ENCODE measurements around the gene TEX11.
"Not testable (repeated sequence)": the region's sequence is repeated elsewhere in the genome, so short reads cannot be mapped to it uniquely, and the experiment has no call there.

The TEX11 gene

GRCh38 chrX:70587158-70587557 is 321.4 kb downstream of the TEX11 start:
- not testable (repeated sequence) for DNase-seq (ENCODE audit: low read depth)

- DNase-seq (ENCODE audit: low read depth) = no peak
These were observed 331.1 kb downstream of the TEX11 start for GRCh38 chrX:70577442-70577841.

GRCh38 chrX:70569922-70570576 is 338.5 kb downstream of the TEX11 start:
- not testable (repeated sequence) for DNase-seq (ENCODE audit: low read depth)

- no peak for DNase-seq (ENCODE audit: low read depth)
These were observed 353.6 kb downstream of the TEX11 start for GRCh38 chrX:70554948-70555347.

- DNase-seq (ENCODE audit: low read depth) = no peak
These were observed 354.0 kb downstream of the TEX11 start for GRCh38 chrX:70554523-70554922.

- no peak for DNase-seq (ENCODE audit: low read depth)
These were observed 354.4 kb downstream of the TEX11 start for GRCh38 chrX:70554081-70554480.

DNA sequence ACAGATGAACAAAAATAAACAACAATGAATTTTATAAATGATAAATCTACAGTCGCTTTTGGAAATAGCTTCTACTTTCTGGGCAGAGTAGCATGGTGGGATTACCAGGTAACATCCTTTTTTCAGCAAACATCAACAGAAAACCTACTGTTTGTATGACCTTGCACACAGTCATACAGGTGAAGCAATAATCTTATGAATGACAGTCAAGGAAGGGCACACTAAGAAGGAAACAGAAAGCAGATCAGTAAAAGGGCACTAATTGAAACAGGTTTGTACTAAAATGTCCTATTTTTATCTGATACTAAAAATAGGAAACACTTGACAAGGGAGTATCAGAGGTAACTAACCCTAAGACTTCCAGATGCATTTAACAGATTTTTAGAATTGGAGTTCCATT is 355.0 kb downstream of the TEX11 start:
- no peak for DNase-seq (ENCODE audit: low read depth)

GRCh38 chrX:70552130-70552704 is 356.3 kb downstream of the TEX11 start:
- no peak for DNase-seq (ENCODE audit: low read depth)

- no peak for DNase-seq (ENCODE audit: low read depth)
These were observed 359.1 kb downstream of the TEX11 start for GRCh38 chrX:70549429-70549828.

DNA sequence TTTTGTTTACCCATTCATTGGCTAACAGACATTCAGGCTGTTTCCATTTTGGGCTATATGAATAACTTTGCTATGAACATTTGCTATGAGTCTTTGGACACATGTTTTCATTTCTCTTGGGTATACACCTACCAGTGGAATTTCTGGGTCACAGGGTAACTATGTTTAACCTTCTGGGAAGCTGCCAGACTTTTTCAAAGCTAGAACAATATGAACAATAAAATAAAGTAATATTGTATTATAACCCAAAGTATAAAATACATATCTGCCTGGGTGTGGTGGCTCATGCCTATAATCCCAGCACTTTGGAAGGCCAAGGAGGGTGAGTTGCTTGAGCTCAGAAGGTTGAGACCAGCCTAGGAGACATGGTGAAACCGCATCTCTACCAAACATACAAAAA is 373.3 kb downstream of the TEX11 start:
- no peak for DNase-seq (ENCODE audit: low read depth)

DNA sequence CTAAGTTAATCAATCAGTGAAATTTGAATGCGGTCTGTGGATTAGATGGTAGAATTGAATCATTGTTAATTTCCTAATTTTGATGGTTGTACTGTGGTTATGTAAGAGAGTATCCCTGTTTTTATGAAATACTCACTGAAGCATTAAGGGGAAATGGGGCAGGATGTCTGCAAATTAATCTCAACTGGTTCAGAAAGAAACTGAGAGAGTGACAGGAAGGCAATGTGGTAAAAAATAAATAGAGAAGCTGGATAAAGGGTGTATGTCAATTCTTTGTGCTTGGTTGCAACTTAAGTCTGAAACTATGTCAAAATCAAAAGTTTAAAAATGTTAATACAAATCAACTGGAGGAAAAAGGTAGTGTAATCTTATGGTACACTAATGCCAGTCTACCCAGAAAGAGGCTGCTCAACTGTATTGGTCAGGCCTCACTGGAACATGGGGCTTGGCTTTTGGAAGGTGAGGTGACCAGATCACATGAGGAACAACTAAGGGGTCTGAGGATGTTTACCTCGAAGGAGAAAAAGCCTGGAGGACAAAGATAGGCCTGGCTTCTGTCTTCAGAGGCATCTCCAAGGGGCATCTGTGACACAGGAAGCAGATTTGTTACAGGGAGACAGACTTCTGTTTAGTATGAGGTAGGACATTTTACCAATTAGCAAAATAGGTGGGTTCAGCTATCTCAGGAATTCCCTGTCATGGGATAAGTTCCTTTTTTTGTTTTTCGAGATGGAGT is 380.7 kb downstream of the TEX11 start:
- DNase-seq (ENCODE audit: low read depth) = no peak

- DNase-seq (ENCODE audit: low read depth) = no peak
These were observed 381.5 kb downstream of the TEX11 start for GRCh38 chrX:70527053-70527452.

DNA sequence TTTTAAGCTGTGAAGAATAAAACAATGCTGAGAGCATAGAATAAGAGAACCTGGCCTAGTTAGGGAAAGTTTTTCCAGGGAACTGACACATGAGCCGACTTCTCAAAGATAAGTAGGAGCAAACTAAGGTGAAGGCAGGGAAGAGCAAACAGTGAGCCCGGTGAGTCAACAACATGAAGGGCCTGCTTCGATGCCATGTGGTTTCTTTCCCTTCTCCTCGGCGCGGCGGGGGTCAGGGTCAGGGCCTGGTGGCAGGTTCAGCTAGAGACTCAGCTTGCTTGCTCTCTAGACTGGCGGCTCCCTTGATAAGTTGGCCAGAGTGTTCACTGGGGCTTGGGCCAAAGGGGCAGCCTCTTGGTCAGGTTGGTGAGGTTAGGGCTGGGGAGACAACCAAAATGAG is 382.8 kb downstream of the TEX11 start:
- DNase-seq (ENCODE audit: low read depth) = no peak

DNA sequence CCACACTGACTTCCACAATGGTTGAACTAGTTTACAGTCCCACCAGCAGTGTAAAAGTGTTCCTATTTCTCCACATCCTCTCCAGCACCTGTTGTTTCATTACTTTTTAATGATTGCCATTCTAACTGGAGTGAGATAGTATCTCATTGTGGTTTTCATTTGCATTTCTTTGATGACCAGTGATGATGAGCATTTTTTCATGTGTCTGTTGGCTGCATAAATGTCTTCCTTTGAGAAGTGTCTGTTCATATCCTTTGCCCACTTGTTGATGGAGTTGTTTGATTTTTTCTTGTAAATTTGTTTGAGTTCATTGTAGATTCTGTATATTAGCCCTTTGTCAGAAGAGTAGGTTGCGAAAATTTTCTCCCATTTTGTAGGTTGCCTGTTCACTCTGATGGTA is 392.8 kb downstream of the TEX11 start:
- not testable (repeated sequence) for DNase-seq (ENCODE audit: low read depth)

DNA sequence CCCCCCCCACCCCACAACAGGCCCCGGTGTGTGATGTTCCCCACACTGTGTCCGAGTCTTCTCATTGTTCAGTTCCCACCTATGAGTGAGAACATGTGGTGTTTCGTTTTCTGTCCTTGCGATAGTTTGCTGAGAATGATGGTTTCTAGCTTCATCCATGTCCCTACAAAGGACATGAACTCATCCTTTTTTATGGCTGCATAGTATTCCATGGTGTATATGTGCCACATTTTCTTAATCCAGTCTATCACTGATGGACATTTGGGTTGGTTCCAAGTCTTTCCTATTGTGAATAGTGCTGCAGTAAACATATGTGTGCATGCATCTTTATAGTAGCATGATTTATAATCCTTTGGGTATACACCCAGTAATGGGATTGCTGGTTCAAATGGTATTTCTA is 393.2 kb downstream of the TEX11 start:
- not testable (repeated sequence) for DNase-seq (ENCODE audit: low read depth)

DNA sequence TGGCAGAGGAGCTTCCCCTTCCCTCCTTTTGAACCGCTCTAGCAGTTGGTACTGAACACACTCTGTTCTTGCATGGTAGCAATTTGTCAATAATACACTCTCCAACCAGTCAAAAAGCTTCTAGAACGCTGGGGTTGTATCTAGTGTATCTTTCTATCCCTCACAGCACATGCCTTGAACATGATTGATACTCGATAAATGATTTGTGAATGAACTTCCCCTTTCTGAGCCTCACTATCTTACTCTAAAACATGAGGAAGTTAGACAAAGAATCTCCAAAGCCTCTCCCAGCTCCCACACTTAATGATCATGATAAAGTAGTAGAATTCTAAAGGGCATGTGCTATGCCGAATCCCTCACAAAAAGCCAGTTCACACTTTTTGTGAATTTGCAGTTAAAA is 399.4 kb downstream of the TEX11 start:
- DNase-seq (ENCODE audit: low read depth) = no peak

DNA sequence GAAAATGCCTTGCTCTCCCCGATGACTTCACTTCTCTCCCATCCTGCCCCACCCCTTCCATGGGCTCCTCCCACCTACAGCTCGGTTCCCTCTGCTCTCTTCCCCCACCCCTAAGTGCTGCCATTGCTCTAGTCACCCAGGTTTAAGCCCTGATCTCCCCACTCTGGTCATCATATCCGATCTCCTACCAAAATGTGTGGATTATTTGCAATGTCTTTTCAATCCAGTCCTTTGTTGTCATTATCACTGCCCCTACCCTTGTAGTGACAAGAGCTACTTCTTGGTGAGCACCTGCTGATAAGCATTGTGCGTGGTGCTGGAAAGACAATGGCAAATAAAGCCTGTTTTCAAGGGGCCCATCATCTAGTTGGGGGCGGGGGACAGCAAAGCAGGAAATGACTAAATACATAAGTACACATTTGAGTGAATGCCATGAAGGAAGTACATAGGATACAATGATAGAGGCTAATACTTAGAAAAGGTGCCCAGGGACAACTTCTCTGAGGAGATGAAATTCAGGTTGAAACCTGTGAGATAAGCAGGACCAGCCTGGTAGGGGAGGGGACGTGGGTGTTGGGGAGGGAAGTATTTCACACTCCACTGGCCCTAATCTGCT is 400.1 kb downstream of the TEX11 start:
- DNase-seq (ENCODE audit: low read depth) = no peak

GRCh38 chrX:70505451-70505841 is 403.1 kb downstream of the TEX11 start:
- no peak for DNase-seq (ENCODE audit: low read depth)

- no peak for DNase-seq (ENCODE audit: low read depth)
These were observed 403.6 kb downstream of the TEX11 start for GRCh38 chrX:70504772-70505450.

GRCh38 chrX:70500826-70501225 is 407.7 kb downstream of the TEX11 start:
- no peak for DNase-seq (ENCODE audit: low read depth)

DNA sequence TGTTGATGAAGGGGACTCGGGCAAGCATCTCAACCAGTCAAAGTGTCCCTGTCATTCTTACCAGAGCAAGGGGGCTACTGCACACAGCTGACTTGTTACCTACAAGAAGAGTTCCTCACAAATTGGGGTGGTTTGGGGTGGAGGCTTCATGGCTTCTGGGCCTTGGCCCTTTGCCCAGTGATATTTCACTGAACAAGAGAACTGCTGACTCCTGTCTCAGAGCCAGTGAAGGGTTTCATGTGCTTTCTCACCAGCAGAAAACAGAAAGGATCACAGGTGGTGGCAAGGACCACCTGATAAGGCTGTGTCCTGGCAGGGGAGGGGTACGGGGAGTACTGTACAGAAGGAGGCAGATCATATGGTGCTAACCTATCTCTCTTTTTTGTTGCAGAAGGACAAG is 410.4 kb downstream of the TEX11 start:
- no peak for DNase-seq (ENCODE audit: low read depth)

DNA sequence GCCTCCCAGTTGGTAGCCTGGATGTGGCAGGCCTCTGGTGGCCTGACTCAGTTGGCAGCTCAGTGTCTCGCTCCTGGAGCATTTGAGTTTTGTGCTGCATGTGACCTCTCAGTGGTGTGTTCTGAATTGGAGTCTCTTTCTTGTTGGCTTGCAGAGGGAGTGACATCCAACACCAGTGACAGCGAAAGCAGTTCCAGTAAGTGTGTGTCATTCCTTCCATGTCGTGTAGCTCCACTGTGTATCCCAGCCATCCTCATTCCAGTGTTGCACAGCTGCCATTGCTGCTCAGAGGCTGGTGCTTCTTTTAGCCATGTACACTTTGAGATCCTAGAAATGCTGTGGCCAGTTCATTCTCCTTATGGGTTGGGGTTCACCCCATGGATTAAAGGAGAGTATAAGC is 411.5 kb downstream of the TEX11 start:
- DNase-seq (ENCODE audit: low read depth) = no peak

DNA sequence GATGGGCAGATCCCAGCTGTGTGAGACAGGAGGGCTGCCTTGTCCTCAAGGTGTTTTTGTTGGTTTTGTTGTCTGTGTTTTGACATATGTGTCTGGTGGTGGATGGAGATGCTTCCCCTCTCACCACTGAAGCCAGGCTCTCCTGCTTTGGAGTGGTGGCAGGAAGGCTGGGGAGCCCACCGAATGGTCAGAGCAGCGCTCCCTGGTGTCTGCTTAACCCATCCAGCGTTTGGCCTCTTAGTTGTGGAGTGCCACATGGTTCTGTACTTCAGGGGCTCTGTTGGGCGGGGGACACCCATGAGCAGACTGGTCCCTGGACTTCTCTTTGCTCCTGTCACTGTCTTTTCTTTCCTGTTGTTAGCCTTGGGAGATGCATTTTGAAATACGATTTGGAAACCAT is 412.0 kb downstream of the TEX11 start:
- no peak for DNase-seq (ENCODE audit: low read depth)
